ENCODE measurements around the gene GJA3. TPM values are rescaled to one million over a fixed set of nuclear protein-coding genes. Genes with fewer than 3 reads are reported as not detected.

Gene GJA3
- total and polyA plus RNA-seq, 2 donors (not counting 3 experiments of a cell fraction or from before 2014, with no cell fraction given) = not detected

DNA sequence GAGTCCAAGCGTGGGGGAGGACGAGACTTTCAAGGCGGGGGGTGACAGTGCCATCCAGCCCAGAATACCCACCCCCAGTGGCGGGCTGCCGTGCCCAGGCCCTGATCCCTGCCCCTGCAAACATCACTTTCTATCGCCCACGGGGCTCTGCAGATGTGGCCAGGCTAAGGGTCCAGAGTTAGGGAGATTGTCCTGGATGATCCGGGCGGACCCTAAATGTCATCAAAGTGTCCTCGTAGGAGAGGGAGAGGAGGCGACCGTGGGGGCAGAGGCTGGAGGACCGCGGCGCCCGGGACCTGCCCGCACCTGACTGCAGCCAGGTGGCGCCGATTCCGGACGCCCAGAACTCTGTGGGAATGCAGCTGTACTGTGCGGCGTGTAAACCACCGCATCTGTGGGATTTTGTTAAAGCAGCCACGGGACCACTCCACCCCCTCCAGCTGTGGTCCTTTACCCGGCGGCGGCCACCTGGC, 32.4 kb downstream of the GJA3 start:
- BruUV-seq (replicated peaks) = no TSS peak
- peak overlapping the region in 1 of 3 experiments; percentile 19 for H3K4me3 ChIP-seq (replicated peaks in 1 of 3; ENCODE audit: insufficient read depth in 1 of 3, low read depth in 1 of 3, low read length in 3 of 3)
- H3K9ac ChIP-seq (replicated peaks; ENCODE audit: extremely low read depth, insufficient read depth, low read length) = no peak overlapping the region
- intact Hi-C loops (cut with micrococcal nuclease) (no loop called here), dilution Hi-C loops (cut with MboI; ENCODE audit: extremely low pct_ligation_motif_present, low sequenced_read_pairs) (no loop called here)
- H3K27ac ChIP-seq (ENCODE audit: insufficient read depth, low read depth, low read length) = no peak overlapping the region
- H3K9me1 ChIP-seq (replicated peaks; ENCODE audit: control insufficient read depth, extremely low read depth, insufficient read depth, low read length) = no peaks in the 10 kb centered on the region
- ChIA-PET CTCF (interaction anchor here (1.2 to 1.9 kb wide), 6 partner anchors 10 to 201 kb away, joined by 3 to 14 read pairs (median 5); partner anchors contain the start of gene GJA3), POLR2A (interaction anchor here (1.5 kb wide), 1 partner anchor 10 kb away, joined by 5 read pairs; no protein-coding TSS in a partner anchor)
- peak overlapping the region; percentile 81 for H2AFZ ChIP-seq (ENCODE audit: low read depth, low read length)
- H3K27me3 ChIP-seq (ENCODE audit: control insufficient read depth in 2 of 2, insufficient read depth in 2 of 2, low read length in 2 of 2) = peaks cover 23 to 29% of the 10 kb centered on the region in 2 experiments
- peaks cover 4% of the 10 kb centered on the region for H3K4me1 ChIP-seq (ENCODE audit: control insufficient read depth, extremely low read depth, insufficient read depth, low read length)
- DNase-seq (ENCODE audit: low read depth, low spot score) (no peak), FAIRE-seq (no peak)
- TF ChIP-seq EZH2 (IDR thresholded peaks at IDR 0.05; ENCODE audit: borderline replicate concordance, low read depth, low read length, severe bottlenecking) (peak; percentile 65), FOS (IDR thresholded peaks at IDR 0.05; ENCODE audit: borderline replicate concordance, insufficient read depth, low read length) (no peak)
- H3K9me3 ChIP-seq (replicated peaks; ENCODE audit: control insufficient read depth, insufficient read depth, low read length) = no peaks in the 10 kb centered on the region
- no peaks in the 10 kb centered on the region for H3K36me3 ChIP-seq (ENCODE audit: control insufficient read depth in 2 of 2, extremely low read depth in 1 of 2, insufficient read depth in 2 of 2, low read length in 2 of 2)
- no peaks in the 10 kb centered on the region for H3K79me2 ChIP-seq (ENCODE audit: control insufficient read depth, insufficient read depth, low read length)
- peak overlapping the region; percentile 84 for H3K4me2 ChIP-seq (ENCODE audit: insufficient read depth, low read length)
- no peaks in the 10 kb centered on the region for H4K20me1 ChIP-seq (replicated peaks; ENCODE audit: control insufficient read depth, extremely low read depth, insufficient read depth, low read length)

DNA sequence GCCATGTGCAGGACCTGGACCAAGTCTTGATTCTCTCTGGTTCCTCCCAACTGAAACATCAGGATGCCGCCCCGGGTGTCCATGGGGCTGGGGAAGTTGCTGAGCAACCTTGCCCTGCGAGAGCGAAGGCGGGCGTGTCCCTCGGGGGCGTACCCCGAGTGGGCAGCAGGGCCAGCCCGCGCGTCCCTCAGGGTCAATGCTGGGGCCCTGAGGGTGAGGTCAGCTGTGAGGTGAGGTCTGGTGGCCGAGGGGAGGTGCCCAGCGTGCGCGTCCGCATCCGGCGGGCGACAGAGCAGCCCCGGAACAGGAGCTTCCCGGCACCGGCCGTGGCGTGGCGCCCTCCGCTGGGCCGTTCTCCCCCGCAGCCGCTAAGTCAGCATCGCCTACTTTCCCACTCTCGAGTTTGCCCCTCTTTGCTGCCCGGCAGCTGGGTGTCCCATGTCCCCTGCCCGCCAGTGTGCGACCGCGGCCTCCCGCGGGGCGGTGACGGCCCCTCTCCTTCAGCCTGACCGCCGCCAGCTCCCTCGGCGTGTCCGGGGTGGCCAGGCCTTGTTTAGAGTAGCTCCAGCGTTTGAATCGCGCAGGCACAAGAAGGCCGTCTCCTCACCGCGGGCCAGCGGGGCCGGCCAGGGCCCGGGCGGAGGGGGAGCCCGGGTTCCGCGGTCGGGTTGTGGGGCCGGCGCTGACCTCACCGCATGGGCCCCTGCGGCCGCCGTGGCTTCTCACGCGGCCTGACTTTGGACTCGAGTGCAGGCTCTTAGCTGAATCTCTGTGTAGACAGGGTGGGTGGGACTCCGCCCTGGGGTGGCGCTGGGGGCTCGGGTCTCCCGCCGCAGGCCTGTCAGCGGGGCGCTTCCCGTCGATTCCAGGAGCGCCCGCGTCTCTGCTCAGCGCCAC, 33.0 kb downstream of the GJA3 start:
- no peaks in the 10 kb centered on the region for H3K36me3 ChIP-seq (ENCODE audit: control insufficient read depth in 2 of 2, extremely low read depth in 1 of 2, insufficient read depth in 2 of 2, low read length in 2 of 2)
- peak overlapping the region; percentile 81 for H2AFZ ChIP-seq (ENCODE audit: low read depth, low read length)
- H3K4me3 ChIP-seq (replicated peaks in 1 of 3; ENCODE audit: insufficient read depth in 1 of 3, low read depth in 1 of 3, low read length in 3 of 3) = peak overlapping the region; percentile 5 to 40 (median 19)
- peak overlapping the region; percentile 84 for H3K4me2 ChIP-seq (ENCODE audit: insufficient read depth, low read length)
- H3K27me3 ChIP-seq (ENCODE audit: control insufficient read depth in 2 of 2, insufficient read depth in 2 of 2, low read length in 2 of 2) = peaks cover 24 to 31% of the 10 kb centered on the region in 2 experiments
- H3K9ac ChIP-seq (replicated peaks; ENCODE audit: extremely low read depth, insufficient read depth, low read length) = peak overlapping the region; percentile 46
- no TSS peak for BruUV-seq (replicated peaks)
- peak; percentile 77 for FAIRE-seq
- H3K9me3 ChIP-seq (replicated peaks; ENCODE audit: control insufficient read depth, insufficient read depth, low read length) = no peaks in the 10 kb centered on the region
- CTCF ChIA-PET = interaction anchor here (1.0 to 1.9 kb wide), 12 partner anchors 9 to 798 kb away, joined by 3 to 14 read pairs (median 3); partner anchors contain the start of gene GJA3
- no peaks in the 10 kb centered on the region for H4K20me1 ChIP-seq (replicated peaks; ENCODE audit: control insufficient read depth, extremely low read depth, insufficient read depth, low read length)
- POLR2A ChIA-PET = interaction anchor here (1.5 kb wide), 1 partner anchor 9 kb away, joined by 5 read pairs; no protein-coding TSS in a partner anchor
- no peak overlapping the region for H3K27ac ChIP-seq (ENCODE audit: insufficient read depth, low read depth, low read length)
- no peaks in the 10 kb centered on the region for H3K9me1 ChIP-seq (replicated peaks; ENCODE audit: control insufficient read depth, extremely low read depth, insufficient read depth, low read length)
- no peak for TF ChIP-seq JUN (IDR thresholded peaks at IDR 0.05; ENCODE audit: borderline replicate concordance, insufficient read depth, insufficient read length, low read depth)
- TF ChIP-seq EZH2 (IDR thresholded peaks at IDR 0.05; ENCODE audit: borderline replicate concordance, low read depth, low read length, severe bottlenecking) = peak; percentile 73
- TF ChIP-seq, protein P1, sequence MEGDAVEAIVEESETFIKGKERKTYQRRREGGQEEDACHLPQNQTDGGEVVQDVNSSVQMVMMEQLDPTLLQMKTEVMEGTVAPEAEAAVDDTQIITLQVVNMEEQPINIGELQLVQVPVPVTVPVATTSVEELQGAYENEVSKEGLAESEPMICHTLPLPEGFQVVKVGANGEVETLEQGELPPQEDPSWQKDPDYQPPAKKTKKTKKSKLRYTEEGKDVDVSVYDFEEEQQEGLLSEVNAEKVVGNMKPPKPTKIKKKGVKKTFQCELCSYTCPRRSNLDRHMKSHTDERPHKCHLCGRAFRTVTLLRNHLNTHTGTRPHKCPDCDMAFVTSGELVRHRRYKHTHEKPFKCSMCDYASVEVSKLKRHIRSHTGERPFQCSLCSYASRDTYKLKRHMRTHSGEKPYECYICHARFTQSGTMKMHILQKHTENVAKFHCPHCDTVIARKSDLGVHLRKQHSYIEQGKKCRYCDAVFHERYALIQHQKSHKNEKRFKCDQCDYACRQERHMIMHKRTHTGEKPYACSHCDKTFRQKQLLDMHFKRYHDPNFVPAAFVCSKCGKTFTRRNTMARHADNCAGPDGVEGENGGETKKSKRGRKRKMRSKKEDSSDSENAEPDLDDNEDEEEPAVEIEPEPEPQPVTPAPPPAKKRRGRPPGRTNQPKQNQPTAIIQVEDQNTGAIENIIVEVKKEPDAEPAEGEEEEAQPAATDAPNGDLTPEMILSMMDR (IDR thresholded peaks at IDR 0.05; ENCODE audit: extremely low read depth in 1 of 2, insufficient read depth in 1 of 2, low read depth in 1 of 2, low read length in 2 of 2) = peak; percentile 20 to 56
- peaks cover 4% of the 10 kb centered on the region for H3K4me1 ChIP-seq (ENCODE audit: control insufficient read depth, extremely low read depth, insufficient read depth, low read length)
- dilution Hi-C loops (cut with MboI; ENCODE audit: extremely low pct_ligation_motif_present, low sequenced_read_pairs) (no loop called here), intact Hi-C loops (cut with micrococcal nuclease) (loop anchor here (1.0 kb wide), 1 partner anchor 9 kb away; no protein-coding TSS in a partner anchor)
- H3K79me2 ChIP-seq (ENCODE audit: control insufficient read depth, insufficient read depth, low read length) = no peaks in the 10 kb centered on the region
- peak; percentile 38 for DNase-seq (ENCODE audit: low read depth, low spot score)

Data from endothelial cell of umbilical vein (primary cell).